Effector memory CD8-positive, alpha-beta T cell (primary cell): Measurements from ENCODE around the gene DRD1.
"Not testable (repeated sequence)": the region's sequence is repeated elsewhere in the genome, so short reads cannot be mapped to it uniquely, and the experiment has no call there.

Source experiments
- ATAC-seq: fragments of 150-1000 bp; cut with Tn5 transposase; replicated peaks from 2 replicates; pipeline ENCODE4 v1.10.0; 2021; ENCODE audit warnings: mild to moderate bottlenecking, moderate library complexity
- DNase-seq, 3 experiments: peaks; one replicate each; pipeline ENCODE4 v3.0.0; 2021
- H3K27ac Mint-ChIP-seq, 2 donors: one replicate each; pipeline ENCODE4 v1.8.0; 2022; ENCODE audit warnings: mild to moderate bottlenecking in 2 of 2, mixed read lengths in 2 of 2, moderate library complexity in 2 of 2
- H3K27me3 Mint-ChIP-seq, 2 donors: one replicate each; pipeline ENCODE4 v1.8.0; 2022; ENCODE audit warnings: mixed read lengths in 2 of 2
- H3K36me3 Mint-ChIP-seq: one replicate; pipeline ENCODE4 v1.8.0; 2022; ENCODE audit warnings: mild to moderate bottlenecking, moderate library complexity, mixed read lengths; ENCODE audit not compliant: insufficient read depth
- H3K4me1 Mint-ChIP-seq, 2 donors: one replicate each; pipeline ENCODE4 v1.8.0; 2022; ENCODE audit warnings: low read depth in 2 of 2, mixed read lengths in 2 of 2
- H3K4me3 Mint-ChIP-seq, 2 donors: one replicate each; pipeline ENCODE4 v1.8.0; 2022; ENCODE audit warnings: mild to moderate bottlenecking in 2 of 2, mixed read lengths in 2 of 2, moderate library complexity in 2 of 2
- H3K9me3 Mint-ChIP-seq, 2 donors: one replicate each; pipeline ENCODE4 v1.8.0; 2022; ENCODE audit warnings: mixed read lengths in 2 of 2

Gene DRD1

DNA sequence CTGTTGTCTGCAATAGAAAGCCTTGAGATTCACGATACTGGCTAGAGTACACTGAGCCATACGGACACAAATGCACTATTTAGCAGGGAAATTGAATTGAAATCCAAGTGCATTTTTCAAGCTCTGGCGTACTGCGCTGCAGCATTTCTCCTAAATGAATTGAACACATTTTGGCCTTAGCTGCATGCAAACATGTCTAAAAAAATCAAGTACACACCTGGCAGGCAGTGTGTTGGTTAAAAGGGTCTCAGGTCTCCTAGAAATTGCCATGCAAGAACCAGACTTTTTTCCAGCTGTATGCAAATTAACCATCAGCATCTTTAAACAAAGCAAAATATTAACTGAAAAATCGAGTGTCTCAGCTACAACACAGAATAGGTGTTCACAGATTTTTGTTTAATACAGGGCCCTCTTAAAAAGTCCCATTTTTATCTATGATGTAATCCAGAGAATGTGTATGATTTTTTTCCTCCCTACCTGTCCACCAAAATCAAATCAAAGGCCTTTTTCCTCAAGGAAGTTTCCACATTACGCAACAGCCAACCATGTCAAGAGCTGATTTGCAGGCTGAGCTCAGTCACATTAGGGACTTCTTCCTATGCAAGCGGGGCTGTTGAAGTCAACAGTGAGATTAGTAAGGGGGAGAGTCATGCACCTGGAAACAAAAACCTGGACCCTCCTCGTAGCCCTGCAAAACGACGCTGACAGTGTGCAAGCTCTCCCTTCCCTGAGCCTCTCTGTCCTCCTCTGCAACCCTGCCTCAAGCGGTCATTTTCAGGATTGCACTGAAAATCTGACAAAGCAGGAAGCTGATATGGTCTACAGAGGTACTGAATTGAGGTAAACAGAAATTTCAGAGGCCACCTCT lies 20.3 kb upstream of the DRD1 start:
- DNase-seq (peak; percentile 51 to 70 (median 53)), ATAC-seq (peak; percentile 97)
- no peak overlapping the region for H3K4me3 Mint-ChIP-seq
- no peaks in the 10 kb centered on the region for H3K9me3 Mint-ChIP-seq
- peaks cover 17 to 26% of the 10 kb centered on the region in 2 donors for H3K27me3 Mint-ChIP-seq
- no peak overlapping the region for H3K27ac Mint-ChIP-seq
- H3K4me1 Mint-ChIP-seq, result peaks cover 3 to 9% of the 10 kb centered on the region in 2 donors
- no peaks in the 10 kb centered on the region for H3K36me3 Mint-ChIP-seq

DNA sequence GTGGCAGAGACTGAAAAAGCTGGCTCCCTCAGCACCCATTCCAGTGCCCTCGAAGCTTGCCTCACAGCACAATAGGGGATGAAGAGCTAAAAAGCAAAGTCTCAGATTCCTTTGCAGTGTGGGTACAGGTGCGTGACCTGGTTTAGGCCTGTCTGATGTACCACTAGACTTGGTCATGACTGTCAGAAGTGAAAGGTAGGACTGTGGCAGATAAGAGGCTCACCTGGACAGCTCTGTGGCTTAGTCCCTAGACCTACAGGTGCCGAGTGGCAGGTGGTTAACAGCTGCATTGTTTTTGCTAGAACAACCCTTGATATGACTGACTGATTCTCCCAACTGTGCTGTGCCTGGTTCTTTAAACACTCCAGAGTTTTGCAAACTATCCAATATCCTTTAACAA lies 19.7 kb upstream of the DRD1 start:
- H3K27me3 Mint-ChIP-seq, result peaks cover 14 to 32% of the 10 kb centered on the region in 2 donors
- H3K9me3 Mint-ChIP-seq, result no peaks in the 10 kb centered on the region
- no peak for ATAC-seq
- no peaks in the 10 kb centered on the region for H3K36me3 Mint-ChIP-seq
- no peak overlapping the region for H3K27ac Mint-ChIP-seq
- no peak overlapping the region for H3K4me3 Mint-ChIP-seq
- no peak for DNase-seq
- H3K4me1 Mint-ChIP-seq, result peaks cover 3 to 9% of the 10 kb centered on the region in 2 donors

DNA sequence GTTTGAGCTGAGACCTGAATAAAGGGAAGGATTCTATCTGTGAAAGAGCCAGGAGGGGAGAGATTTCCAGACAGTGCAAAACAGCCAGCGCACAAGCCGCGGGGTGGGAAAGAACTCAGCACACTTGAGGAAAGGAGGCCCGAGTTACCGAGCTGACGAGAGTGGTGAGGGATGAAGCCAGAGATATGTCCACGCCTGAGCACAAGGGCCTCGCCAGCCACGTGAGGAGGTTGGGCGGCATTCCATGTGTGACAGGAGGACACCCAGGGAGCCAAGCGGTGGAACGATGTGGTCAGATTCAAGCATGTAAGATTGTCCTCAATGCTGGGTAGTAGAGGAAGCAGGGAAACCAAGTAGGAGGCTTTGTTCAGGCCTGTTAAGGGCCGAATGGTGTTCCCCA lies 17.4 kb upstream of the DRD1 start:
- no peak overlapping the region for H3K27ac Mint-ChIP-seq
- no peaks in the 10 kb centered on the region for H3K9me3 Mint-ChIP-seq
- peaks cover 9 to 32% of the 10 kb centered on the region in 2 donors for H3K27me3 Mint-ChIP-seq
- DNase-seq (no peak), ATAC-seq (no peak)
- peaks cover 3 to 9% of the 10 kb centered on the region in 2 donors for H3K4me1 Mint-ChIP-seq
- no peaks in the 10 kb centered on the region for H3K36me3 Mint-ChIP-seq
- H3K4me3 Mint-ChIP-seq, result no peak overlapping the region

DNA sequence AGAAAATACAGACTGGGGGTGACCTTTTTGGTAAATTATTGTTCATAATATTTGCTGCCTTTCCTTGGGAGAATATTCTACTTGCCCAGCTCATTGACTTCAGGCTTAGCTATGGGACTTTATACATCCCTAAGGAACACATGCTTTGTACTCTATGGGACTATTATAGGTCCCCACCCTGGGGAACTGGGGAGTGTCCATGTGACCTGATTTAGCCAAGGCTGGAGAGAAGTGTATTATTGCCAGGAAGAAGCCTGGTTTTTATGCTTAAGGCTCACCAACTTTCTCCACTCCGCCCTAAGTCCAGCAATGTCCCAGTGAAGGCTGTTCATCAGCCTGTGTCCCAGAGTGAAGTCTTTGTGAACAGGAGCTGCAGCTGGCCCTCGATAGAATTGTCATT lies 16.6 kb upstream of the DRD1 start:
- no peak for ATAC-seq
- Mint-ChIP-seq H3K4me1 (peaks cover 3 to 9% of the 10 kb centered on the region in 2 donors), H3K36me3 (no peaks in the 10 kb centered on the region), H3K27me3 (peaks cover 15 to 38% of the 10 kb centered on the region in 2 donors), H3K4me3 (no peak overlapping the region), H3K27ac (no peak overlapping the region), H3K9me3 (no peaks in the 10 kb centered on the region)
- no peak for DNase-seq

DNA sequence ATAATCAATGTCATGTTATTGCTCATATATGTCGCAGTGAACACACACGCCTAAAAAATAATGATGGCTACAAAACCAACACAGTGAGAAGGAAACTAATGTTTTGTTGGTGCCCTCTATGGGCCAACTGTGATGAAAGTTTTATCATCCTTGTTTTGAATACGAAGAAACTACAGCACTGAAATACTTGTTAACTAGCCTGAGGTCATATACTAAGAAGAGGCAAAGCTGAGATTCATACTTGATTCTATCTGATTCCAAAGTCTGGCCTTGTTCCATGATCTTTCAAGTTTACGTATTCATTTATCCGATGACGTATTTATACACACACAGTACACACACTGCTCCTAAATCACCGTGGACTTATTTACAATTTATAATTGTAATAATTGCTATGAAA lies 16.1 kb upstream of the DRD1 start:
- H3K27me3 Mint-ChIP-seq, result peaks cover 19 to 42% of the 10 kb centered on the region in 2 donors
- DNase-seq, result no peak
- H3K4me3 Mint-ChIP-seq, result no peak overlapping the region
- H3K9me3 Mint-ChIP-seq, result no peaks in the 10 kb centered on the region
- H3K36me3 Mint-ChIP-seq, result no peaks in the 10 kb centered on the region
- peaks cover 3 to 8% of the 10 kb centered on the region in 2 donors for H3K4me1 Mint-ChIP-seq
- no peak overlapping the region for H3K27ac Mint-ChIP-seq
- ATAC-seq, result no peak

DNA sequence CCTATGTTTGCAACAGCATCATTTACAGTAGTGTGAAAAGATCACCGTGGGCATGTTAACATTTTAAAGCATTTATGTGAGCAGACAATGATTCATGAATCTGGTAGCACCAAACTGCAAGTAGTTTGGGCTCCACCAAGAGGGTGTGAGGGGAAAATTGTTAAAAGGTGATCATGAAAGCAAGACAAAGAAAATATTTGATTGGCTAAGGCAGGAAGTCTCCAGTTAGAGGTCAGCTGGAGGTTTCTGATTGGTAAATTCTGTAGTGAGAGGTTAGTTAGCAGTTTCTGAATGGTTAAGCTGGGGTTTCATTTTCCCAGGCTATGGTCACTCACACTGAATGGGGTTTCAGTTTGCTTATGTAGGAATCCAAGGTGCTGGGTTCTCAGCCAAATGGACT lies 13.5 kb upstream of the DRD1 start:
- DNase-seq (no peak), ATAC-seq (no peak)
- H3K36me3 Mint-ChIP-seq, result no peaks in the 10 kb centered on the region

DNA sequence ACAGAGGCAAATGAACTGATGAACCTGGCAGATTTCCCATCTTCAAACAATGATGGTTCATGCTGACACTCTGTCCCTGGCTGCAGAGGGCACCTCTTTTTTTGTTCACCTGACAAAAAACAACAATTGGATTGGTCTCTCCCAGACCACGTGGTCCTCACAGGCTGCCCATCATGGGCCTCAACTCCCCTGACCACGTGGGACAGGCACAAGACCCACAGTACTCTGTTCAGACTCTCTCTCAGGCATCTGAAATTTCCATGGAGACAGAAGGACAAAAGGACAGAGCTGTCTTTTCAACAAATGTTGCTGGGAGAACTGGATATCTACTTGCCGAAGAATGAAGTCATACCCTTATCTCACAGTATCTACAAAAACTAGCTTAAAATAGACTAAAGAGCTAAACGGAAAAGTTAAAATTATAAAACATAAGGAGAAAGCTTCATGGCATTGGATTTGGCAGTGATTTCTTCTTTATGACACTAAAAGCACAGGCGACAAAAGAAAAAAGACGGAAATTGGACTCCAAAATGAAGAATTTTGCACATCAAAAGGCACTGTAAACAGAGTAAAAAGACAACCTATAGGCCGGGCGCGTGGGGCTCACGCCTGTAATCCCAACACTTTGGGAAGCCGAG lies 12.2 kb upstream of the DRD1 start:
- H3K4me3 Mint-ChIP-seq, result no peak overlapping the region
- peaks cover under 1% of the 10 kb centered on the region for H3K36me3 Mint-ChIP-seq
- no peaks in the 10 kb centered on the region for H3K9me3 Mint-ChIP-seq
- no peak for DNase-seq
- H3K4me1 Mint-ChIP-seq, result no peaks in the 10 kb centered on the region
- peaks cover 54 to 74% of the 10 kb centered on the region in 2 donors for H3K27me3 Mint-ChIP-seq
- no peak overlapping the region for H3K27ac Mint-ChIP-seq
- ATAC-seq, result no peak

More for the DNA sequence above, 13.5 kb upstream of the DRD1 start:
- Mint-ChIP-seq H3K4me1 (no peaks in the 10 kb centered on the region), H3K27ac (no peak overlapping the region), H3K9me3 (no peaks in the 10 kb centered on the region), H3K4me3 (no peak overlapping the region), H3K27me3 (peaks cover 44 to 68% of the 10 kb centered on the region in 2 donors)

DNA sequence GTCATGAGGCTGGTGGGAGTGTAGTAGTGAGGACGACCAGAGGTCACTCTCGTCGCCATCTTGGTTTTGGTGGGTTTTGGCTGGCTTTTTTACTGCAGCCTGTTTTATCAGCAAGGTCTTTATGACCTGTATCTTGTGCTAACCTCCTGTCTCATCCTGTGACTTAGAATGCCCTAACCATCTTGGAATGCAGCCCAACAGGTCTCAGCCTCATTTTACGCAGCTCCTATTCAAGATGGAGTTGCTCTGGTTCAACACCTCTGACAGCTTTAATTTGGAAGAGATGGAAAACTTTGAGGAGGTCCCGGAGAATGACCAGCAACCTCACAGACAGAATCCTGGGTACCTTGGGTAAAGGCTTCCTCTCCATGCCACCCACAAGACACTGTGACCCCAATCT lies 10.4 kb upstream of the DRD1 start:
- peaks cover 64 to 86% of the 10 kb centered on the region in 2 donors for H3K27me3 Mint-ChIP-seq
- H3K4me3 Mint-ChIP-seq, ATAC-seq, H3K9me3 Mint-ChIP-seq, DNase-seq, H3K27ac Mint-ChIP-seq, H3K36me3 Mint-ChIP-seq, H3K4me1 Mint-ChIP-seq: not testable (repeated sequence)

DNA sequence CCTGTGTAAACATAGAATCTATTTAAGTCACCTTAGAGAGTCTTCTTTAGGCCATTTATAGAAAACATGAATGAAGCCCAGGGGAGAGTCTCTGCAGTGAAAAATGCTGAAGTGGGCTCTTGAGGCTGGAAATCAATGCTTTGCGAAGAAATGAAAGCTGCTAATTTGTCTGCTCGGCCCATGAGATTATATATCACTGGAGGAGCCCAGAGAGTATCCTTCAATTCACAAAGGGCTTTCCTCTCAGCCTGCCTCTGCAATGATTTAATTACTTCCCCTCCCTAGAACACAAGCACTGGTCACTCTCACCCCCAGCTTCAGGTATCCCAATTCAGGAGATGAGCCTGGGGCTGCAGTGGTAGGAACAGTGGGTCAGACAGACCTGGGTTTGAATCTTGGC lies 8.2 kb upstream of the DRD1 start:
- Mint-ChIP-seq H3K4me3 (no peak overlapping the region), H3K27me3 (peaks cover 82 to 89% of the 10 kb centered on the region in 2 donors), H3K9me3 (no peaks in the 10 kb centered on the region), H3K27ac (no peak overlapping the region), H3K4me1 (no peaks in the 10 kb centered on the region), H3K36me3 (peaks cover 2% of the 10 kb centered on the region)
- ATAC-seq (no peak), DNase-seq (no peak)

DNA sequence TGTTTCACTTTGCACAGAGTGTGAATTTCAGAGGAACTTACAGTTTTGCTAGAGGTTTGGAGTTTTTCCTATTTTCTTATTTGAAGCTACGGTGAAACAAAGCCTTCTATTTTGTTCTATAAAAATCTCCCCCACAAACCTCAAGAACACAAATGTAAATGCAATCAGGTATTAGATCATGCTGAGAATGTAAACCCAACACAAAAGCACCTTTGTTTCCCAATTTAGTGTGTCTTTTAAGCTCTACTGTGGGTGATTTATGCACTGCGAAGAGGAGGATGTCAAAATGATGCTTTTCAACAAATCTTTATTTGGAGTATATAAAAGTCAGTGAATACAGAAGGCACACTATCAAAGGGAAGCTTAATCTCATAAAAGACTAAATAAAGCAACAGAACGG lies 4.3 kb upstream of the DRD1 start:
- Mint-ChIP-seq H3K27ac (no peak overlapping the region), H3K36me3 (peaks cover 2% of the 10 kb centered on the region), H3K27me3 (peaks cover 77 to 81% of the 10 kb centered on the region in 2 donors)

DNA sequence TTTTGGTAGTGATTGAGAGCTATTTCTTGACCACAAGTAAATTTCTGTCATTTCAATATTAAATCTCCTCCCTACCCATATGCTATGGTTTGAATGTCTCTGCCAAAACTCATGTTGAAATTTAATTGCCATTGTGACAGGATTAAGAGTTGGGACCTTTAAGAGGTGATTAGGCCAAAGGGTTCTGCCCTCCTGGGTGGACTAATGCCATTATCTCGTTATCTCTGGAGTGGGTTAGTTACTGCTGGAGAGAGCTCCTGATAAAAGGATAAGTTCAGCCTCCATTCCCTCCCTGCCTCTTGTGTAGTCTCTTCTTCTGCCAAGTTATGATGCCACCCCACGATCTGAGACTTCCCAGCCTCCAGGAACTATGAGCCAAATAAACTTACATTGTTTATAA lies 3.6 kb upstream of the DRD1 start:
- Mint-ChIP-seq H3K27ac (no peak overlapping the region), H3K4me3 (no peak overlapping the region), H3K4me1 (peaks cover 5% of the 10 kb centered on the region in 2 donors), H3K27me3 (peaks cover 77 to 81% of the 10 kb centered on the region in 2 donors), H3K9me3 (no peaks in the 10 kb centered on the region), H3K36me3 (peaks cover 2% of the 10 kb centered on the region)
- ATAC-seq (no peak), DNase-seq (no peak)

More for the DNA sequence above, 4.3 kb upstream of the DRD1 start:
- peaks cover 5% of the 10 kb centered on the region in 2 donors for H3K4me1 Mint-ChIP-seq
- no peak for ATAC-seq
- DNase-seq, result no peak
- no peaks in the 10 kb centered on the region for H3K9me3 Mint-ChIP-seq
- no peak overlapping the region for H3K4me3 Mint-ChIP-seq

DNA sequence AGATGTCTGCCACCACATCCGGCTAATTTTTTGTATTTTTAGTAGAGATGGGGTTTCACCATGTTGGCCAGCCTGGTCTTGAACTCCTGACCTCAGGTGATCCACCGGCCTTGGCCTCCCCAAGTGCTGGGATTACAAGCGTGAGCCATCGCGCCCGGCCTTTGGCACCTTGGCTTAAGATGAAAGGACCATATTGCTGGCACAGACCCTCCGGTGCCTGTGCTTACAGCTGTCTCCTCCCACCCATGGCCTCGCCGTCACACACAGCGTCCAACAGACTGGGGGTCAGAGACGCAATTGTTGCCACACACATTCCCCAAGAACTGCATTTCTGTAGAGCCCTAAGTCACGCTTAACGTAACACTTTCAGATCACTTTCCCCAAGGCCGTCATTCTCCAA lies 2.4 kb upstream of the DRD1 start:
- H3K9me3 Mint-ChIP-seq, ATAC-seq, H3K27ac Mint-ChIP-seq, H3K4me1 Mint-ChIP-seq, H3K4me3 Mint-ChIP-seq, DNase-seq, H3K36me3 Mint-ChIP-seq: not testable (repeated sequence)
- peaks cover 77 to 83% of the 10 kb centered on the region in 2 donors for H3K27me3 Mint-ChIP-seq

DNA sequence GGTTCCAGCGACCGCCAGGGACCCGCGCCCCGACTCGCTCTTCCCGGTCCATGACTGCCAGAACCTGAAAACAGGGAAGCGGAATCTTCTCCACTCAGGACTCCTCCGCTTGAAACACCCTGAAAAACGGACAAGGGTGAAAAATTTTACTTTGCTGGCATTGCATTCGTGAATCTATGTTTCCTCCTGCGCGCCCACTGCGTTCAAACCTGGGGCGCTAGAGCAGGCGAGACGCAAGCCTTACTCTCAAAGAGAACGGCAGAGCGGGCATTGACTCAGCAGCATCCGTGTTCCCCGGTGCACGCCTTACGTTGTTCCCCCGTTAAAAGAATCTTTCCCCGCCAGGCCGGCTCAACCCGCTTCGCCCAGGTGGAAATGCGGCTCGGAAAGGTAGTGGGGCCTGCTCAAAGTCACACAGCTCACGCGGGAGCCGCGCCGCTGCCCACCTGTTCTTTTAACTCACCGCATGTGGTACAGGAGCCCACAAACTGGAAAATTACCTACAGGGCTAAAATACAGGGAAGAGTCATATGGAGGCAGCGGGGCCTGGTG lies 999 bp upstream of the DRD1 start:
- no peaks in the 10 kb centered on the region for H3K9me3 Mint-ChIP-seq
- H3K4me3 Mint-ChIP-seq, result peak overlapping the region; percentile 63 to 69
- peaks cover 72 to 75% of the 10 kb centered on the region in 2 donors for H3K27me3 Mint-ChIP-seq
- peaks cover 5% of the 10 kb centered on the region in 2 donors for H3K4me1 Mint-ChIP-seq
- no peak overlapping the region for H3K27ac Mint-ChIP-seq
- DNase-seq, result no peak
- ATAC-seq, result no peak
- H3K36me3 Mint-ChIP-seq, result no peaks in the 10 kb centered on the region
